ENCODE results near the gene OR6V1.

Gene OR6V1

DNA sequence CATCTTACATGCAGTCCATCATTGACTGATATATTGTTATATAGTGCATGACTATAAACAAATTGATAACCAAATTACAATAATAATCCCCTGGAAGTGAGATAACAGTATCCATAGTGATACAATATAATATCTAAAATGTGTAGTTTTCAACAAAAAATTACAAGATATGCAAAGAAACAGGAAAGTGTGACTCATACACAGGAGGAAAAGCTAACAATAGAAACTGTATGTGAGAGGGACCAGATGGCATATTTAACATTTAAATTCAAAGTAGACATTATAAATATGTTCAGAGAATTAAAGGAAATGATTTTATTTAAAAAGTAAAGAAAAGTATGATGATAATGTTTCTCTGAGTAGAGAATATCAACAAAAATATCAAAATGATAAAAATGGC lies 33.2 kb upstream of the OR6V1 start:
- TF ChIP-seq, protein P1, sequence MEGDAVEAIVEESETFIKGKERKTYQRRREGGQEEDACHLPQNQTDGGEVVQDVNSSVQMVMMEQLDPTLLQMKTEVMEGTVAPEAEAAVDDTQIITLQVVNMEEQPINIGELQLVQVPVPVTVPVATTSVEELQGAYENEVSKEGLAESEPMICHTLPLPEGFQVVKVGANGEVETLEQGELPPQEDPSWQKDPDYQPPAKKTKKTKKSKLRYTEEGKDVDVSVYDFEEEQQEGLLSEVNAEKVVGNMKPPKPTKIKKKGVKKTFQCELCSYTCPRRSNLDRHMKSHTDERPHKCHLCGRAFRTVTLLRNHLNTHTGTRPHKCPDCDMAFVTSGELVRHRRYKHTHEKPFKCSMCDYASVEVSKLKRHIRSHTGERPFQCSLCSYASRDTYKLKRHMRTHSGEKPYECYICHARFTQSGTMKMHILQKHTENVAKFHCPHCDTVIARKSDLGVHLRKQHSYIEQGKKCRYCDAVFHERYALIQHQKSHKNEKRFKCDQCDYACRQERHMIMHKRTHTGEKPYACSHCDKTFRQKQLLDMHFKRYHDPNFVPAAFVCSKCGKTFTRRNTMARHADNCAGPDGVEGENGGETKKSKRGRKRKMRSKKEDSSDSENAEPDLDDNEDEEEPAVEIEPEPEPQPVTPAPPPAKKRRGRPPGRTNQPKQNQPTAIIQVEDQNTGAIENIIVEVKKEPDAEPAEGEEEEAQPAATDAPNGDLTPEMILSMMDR (IDR thresholded peaks at IDR 0.05; ENCODE audit: borderline replicate concordance, control extremely low read depth, extremely low read depth, insufficient read depth, missing control alignments), result no peak
- DNase-seq (ENCODE audit: low spot score), result no peak
- in situ Hi-C loops (cut with MboI; ENCODE audit: low sequenced_read_pairs, unreplicated experiment), result loop anchor here (25.0 kb wide), 1 partner anchor 382 kb away; no protein-coding TSS in a partner anchor

DNA sequence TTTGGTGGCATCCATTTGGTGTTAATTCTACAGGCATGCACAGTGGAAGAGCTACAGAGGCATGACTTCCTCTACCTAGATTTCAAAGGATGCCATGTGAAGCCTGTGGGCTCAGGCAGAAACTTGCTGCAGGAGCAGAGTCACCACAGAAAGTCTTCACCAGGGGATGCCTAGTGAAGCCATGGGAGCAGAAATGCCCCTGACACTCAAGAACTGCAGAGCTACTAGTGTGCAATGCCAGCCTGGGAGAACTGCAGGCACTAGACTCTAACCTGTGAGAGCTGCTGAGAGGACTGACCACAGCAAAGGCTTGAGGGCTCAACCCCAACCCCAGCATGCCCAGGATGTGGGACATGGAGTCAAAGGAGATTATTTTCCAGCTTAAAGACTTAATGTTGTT lies 29.1 kb upstream of the OR6V1 start:
- TF ChIP-seq, protein P1 (IDR thresholded peaks at IDR 0.05; ENCODE audit: borderline replicate concordance, control extremely low read depth, extremely low read depth, insufficient read depth, missing control alignments), result no peak
- in situ Hi-C loops (cut with MboI; ENCODE audit: low sequenced_read_pairs, unreplicated experiment), result loop anchor here (25.0 kb wide), 1 partner anchor 386 kb away; no protein-coding TSS in a partner anchor
- DNase-seq (ENCODE audit: low spot score), result no peak

- in situ Hi-C loops (cut with MboI; ENCODE audit: low sequenced_read_pairs, unreplicated experiment), result no loop called here
- TF ChIP-seq, protein P1 (IDR thresholded peaks at IDR 0.05; ENCODE audit: borderline replicate concordance, control extremely low read depth, extremely low read depth, insufficient read depth, missing control alignments), result no peak
- DNase-seq (ENCODE audit: low spot score), result no peak
Observed at GRCh38 chr7:143025371-143025770, 26.8 kb upstream of the OR6V1 start.

GRCh38 chr7:143027032-143027431 lies 25.1 kb upstream of the OR6V1 start, which contains the start of gene OR9A2:
TSS of gene OR9A2 (minus strand) at chr7:143027132. CDS start at chr7:143027132, 0 bp downstream.
- in situ Hi-C loops (cut with MboI; ENCODE audit: low sequenced_read_pairs, unreplicated experiment), result no loop called here
- DNase-seq (ENCODE audit: low spot score), result no peak
- TF ChIP-seq, protein P1 (IDR thresholded peaks at IDR 0.05; ENCODE audit: borderline replicate concordance, control extremely low read depth, extremely low read depth, insufficient read depth, missing control alignments), result no peak

DNA sequence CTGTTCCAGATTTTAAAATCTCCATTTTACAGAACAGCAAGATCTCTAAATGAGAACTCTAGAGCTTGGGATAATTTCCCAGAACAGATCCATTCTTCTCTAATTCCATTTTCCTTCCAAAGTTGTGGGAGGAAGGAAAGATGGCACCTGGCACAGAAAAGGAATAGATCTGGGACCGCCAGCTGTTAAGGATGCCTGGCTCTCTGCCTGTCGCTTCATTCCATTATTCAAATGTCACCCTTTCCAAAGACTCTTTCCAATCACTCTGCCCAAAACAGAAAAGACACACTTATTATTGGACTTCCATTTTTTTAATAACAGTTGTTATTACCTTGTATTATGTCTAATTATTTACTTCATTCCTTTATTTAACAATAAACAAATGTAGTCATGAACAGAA lies 24.5 kb upstream of the OR6V1 start:
- in situ Hi-C loops (cut with MboI; ENCODE audit: low sequenced_read_pairs, unreplicated experiment), result no loop called here
- TF ChIP-seq, protein P1 (IDR thresholded peaks at IDR 0.05; ENCODE audit: borderline replicate concordance, control extremely low read depth, extremely low read depth, insufficient read depth, missing control alignments), result no peak
- DNase-seq (ENCODE audit: low spot score), result no peak

DNA sequence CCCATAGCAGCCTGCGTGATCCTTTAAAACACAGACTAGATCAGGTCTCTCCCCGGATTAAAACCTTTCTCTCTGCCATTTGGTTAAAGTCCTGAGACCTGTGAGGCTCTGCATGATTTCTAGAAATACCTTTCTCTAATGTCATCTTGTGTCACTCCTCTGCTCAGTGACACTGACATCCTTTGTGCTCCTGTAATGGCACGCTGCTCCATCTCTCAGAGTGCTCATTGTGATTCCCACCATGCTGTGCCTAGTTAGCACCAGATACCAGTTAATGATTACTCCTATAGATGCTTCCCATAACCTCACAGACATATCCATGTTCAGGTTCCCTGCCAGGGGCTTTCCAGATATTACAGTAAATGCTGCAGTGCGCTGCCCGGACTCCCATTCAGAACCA lies 13.5 kb upstream of the OR6V1 start:
- no peak for DNase-seq (ENCODE audit: low spot score)
- in situ Hi-C loops (cut with MboI; ENCODE audit: low sequenced_read_pairs, unreplicated experiment), result no loop called here
- TF ChIP-seq, protein P1 (IDR thresholded peaks at IDR 0.05; ENCODE audit: borderline replicate concordance, control extremely low read depth, extremely low read depth, insufficient read depth, missing control alignments), result no peak
